ENCODE results near the gene LOC101059915.
A peak's percentile ranks its signal among the peaks of the same experiment; 100 is the strongest.

The LOC101059915 gene

DNA sequence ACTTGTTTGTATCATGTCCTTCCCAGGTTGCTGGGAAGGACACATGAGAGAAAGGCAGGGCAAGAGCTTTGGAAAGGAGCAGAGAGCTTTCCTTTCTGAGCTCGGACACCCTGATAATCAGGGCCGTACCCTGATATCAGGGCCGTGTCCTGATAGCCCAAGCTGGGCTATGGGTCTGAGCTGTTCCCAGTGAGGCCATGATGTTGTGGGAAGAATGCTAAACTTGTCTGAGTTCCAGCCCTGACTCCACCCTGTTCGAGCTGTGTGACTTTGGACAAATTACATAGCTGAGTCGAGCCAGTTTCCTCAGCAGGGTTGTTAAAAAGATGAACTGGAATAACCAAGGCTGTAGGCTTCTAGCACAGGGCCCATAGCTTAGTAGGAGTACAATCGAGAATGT is 45.7 kb upstream of the LOC101059915 start:
- TF ChIP-seq CTCF (IDR thresholded peaks at IDR 0.05; ENCODE audit: control insufficient read depth, extremely low read depth, insufficient read depth), result no peak
- no peak for DNase-seq (ENCODE audit: low read depth)

DNA sequence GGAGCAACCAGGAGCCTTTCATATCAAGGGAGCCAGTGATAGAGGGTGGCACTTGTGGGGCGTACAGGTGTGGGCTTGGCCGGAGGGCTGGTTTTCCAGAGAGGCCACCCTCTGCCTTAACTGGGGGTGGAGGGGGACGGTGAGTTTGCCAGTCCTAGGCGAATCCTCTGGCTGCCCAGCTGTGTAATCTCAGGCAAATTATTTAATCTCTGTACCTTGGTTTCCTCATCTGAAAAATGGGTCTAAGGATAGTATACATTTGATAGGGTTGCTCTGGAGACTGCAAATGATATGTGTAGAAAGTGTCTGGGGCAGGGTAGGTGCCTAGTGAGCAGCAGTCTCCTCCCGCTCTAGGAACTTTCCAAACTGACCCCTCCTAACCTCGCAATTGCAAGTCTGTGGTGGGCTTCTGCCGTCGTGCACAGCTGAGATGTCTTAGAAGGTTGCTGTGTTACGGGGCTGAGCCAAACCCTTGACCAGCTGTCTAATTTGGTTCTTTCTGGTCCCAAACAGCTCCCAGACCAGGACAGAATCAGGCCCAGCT is 45.2 kb upstream of the LOC101059915 start:
- no peak for TF ChIP-seq CTCF (IDR thresholded peaks at IDR 0.05; ENCODE audit: control insufficient read depth, extremely low read depth, insufficient read depth)
- no peak for DNase-seq (ENCODE audit: low read depth)
- no peak overlapping the region for H3K4me3 ChIP-seq (ENCODE audit: low read depth, low read length)

More for the DNA sequence above, 45.7 kb upstream of the LOC101059915 start:
- no peak overlapping the region for H3K4me3 ChIP-seq (ENCODE audit: low read depth, low read length)

DNA sequence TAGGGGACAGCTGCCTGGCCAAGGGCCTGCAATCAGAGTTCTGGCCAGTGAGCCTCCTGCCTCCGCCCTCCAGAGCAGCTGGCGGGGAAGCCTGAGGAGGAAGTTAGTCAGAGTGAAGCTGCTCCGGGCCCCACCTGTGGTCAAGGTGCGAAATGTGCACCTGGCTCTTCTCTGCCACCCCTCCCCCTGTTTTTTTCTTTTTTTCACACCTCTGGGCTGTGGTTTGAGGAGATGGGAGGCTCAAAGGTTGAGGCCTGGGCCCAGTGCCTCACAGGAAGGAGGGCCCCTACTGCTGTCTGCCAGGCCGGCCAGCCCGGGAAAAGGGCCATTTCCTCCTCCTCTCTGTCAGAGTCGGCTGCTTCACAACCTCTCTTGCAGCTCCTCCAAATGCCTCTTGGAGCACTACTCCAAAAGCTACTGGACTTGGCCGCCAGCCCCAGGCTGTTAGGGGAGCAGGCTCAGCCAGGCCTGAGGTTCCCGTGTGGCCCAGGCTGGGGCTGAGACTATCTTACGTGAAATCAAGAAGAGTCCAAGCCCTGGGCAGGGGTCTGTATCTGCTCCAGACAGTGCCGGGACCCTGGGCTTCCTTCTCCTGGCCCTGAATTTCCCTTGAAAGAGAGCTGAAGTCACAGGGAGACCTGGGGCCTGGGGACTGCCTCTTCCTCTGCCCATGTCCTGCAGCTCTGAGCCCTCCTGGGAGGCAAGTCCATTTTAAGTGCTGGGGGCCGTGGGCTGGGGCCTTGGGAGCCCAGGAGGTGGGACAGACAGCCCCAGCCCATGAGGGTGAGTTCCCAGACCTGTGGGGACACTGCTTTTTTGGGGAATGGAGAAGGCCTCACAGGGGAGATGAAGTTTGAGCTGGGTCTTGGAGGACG is 44.5 kb upstream of the LOC101059915 start:
- peak; percentile 12; the same call in 1 of the 2 replicates for TF ChIP-seq CTCF (IDR thresholded peaks at IDR 0.05; ENCODE audit: control insufficient read depth, extremely low read depth, insufficient read depth)
- DNase-seq (ENCODE audit: low read depth), result peak; percentile 69
- no peak overlapping the region for H3K4me3 ChIP-seq (ENCODE audit: low read depth, low read length)

- no peak overlapping the region for H3K4me3 ChIP-seq (ENCODE audit: low read depth, low read length)
- no peak for TF ChIP-seq CTCF (IDR thresholded peaks at IDR 0.05; ENCODE audit: control insufficient read depth, extremely low read depth, insufficient read depth)
- no peak for DNase-seq (ENCODE audit: low read depth)
These were observed 43.6 kb upstream of the LOC101059915 start for GRCh38 chrX:71623714-71624113.

DNA sequence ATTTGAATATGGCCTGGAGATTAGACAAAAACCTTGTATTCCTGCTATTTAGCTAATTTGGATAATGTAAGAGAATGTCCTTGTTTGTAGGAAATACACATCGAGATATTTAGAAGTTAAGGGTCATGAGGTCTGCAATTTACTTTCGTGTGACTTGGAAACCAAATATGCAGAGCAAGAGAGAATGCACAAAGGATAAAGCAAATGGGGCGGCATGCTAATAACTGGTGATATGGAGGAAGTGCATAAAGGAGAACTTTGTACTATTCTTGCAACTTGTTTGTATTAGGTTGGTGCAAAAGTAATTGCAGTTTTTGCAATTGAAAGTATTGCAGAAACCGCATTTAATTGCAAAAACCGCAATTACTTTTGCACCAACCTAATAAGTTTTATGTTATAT is 41.9 kb upstream of the LOC101059915 start:
- TF ChIP-seq CTCF (IDR thresholded peaks at IDR 0.05; ENCODE audit: control insufficient read depth, extremely low read depth, insufficient read depth), result no peak
- H3K4me3 ChIP-seq (ENCODE audit: low read depth, low read length), result no peak overlapping the region
- no peak for DNase-seq (ENCODE audit: low read depth)

DNA sequence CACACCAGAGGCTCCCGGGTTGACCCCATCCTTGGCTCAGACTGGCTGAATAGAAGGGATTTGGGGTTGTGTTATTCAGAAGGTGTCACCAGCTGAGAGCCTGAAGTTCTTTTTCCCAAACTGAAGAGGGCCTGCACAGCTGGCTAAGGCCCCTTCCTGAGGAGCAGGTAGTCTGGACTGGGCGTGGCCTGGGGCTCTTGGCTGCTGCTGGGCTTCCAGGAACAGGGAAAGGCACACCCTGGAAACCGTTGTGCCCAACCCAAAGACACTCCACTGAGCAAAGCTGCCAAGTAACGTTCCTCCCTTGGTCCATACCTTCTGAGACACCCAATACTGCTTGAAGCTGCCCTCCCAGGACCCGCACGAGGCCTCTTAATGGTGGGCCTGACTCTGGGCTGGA is 40.8 kb upstream of the LOC101059915 start:
- no peak for TF ChIP-seq CTCF (IDR thresholded peaks at IDR 0.05; ENCODE audit: control insufficient read depth, extremely low read depth, insufficient read depth)
- no peak for DNase-seq (ENCODE audit: low read depth)
- H3K4me3 ChIP-seq (ENCODE audit: low read depth, low read length), result no peak overlapping the region

Measured in LNCaP clone FGC (cell line).